Measurements from ENCODE around the gene SLC18A2.

SLC18A2 gene

DNA sequence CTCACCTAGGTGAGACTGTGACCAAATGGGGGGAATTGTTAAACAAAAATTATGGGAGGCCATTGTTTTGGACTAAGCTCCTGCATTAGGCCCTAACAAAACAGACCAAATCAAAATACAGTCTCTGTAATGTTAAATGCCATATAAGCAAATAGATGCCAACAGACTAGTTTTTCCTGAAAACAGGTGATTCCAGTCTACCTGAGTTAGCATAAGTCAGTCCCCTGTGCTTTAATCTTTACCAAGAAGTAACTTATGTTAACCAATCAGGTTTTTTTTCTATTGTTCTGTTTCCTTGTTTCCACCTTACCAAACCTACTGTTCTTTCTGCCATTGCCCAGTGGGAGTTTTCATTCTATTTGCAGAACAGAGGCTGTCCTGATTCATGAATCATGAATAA is 86.3 kb downstream of the SLC18A2 start:
- TF ChIP-seq, protein P1, sequence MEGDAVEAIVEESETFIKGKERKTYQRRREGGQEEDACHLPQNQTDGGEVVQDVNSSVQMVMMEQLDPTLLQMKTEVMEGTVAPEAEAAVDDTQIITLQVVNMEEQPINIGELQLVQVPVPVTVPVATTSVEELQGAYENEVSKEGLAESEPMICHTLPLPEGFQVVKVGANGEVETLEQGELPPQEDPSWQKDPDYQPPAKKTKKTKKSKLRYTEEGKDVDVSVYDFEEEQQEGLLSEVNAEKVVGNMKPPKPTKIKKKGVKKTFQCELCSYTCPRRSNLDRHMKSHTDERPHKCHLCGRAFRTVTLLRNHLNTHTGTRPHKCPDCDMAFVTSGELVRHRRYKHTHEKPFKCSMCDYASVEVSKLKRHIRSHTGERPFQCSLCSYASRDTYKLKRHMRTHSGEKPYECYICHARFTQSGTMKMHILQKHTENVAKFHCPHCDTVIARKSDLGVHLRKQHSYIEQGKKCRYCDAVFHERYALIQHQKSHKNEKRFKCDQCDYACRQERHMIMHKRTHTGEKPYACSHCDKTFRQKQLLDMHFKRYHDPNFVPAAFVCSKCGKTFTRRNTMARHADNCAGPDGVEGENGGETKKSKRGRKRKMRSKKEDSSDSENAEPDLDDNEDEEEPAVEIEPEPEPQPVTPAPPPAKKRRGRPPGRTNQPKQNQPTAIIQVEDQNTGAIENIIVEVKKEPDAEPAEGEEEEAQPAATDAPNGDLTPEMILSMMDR (IDR thresholded peaks at IDR 0.05; ENCODE audit: insufficient read depth, missing control alignments): no peak
- FAIRE-seq: no peak
- DNase-seq (ENCODE audit: insufficient read length, low spot score): no peak

Measured in D721Med (cell line).